ENCODE data around the gene LAPTM4A.
"Not testable (repeated sequence)": the region's sequence is repeated elsewhere in the genome, so short reads cannot be mapped to it uniquely, and the experiment has no call there.

LAPTM4A gene

GRCh38 chr2:20077411-20077940, 26.0 kb upstream of the LAPTM4A start:
- no peak for TF ChIP-seq CTCF (IDR thresholded peaks at IDR 0.05; ENCODE audit: control extremely low read depth, extremely low read depth, low read depth, missing control alignments)
- ChIA-PET POLR2A (no interaction called here), CTCF (interaction anchor here (1.2 to 2.0 kb wide), 7 partner anchors 9 to 148 kb away, joined by 3 to 15 read pairs (median 7); partner anchors contain the start of gene SDC1)
- no peak for DNase-seq (ENCODE audit: extremely low spot score)

- no peak for TF ChIP-seq CTCF (IDR thresholded peaks at IDR 0.05; ENCODE audit: control extremely low read depth, extremely low read depth, low read depth, missing control alignments)
- POLR2A ChIA-PET: no interaction called here
- CTCF ChIA-PET: interaction anchor here (2.0 kb wide), 2 partner anchors 13 to 122 kb away, joined by 7 to 8 read pairs; no protein-coding TSS in a partner anchor
- no peak for DNase-seq (ENCODE audit: extremely low spot score)
Measured at GRCh38 chr2:20076757-20077156, 25.3 kb upstream of the LAPTM4A start.

- ChIA-PET POLR2A (no interaction called here), CTCF (no interaction called here)
- DNase-seq (ENCODE audit: extremely low spot score): no peak
- TF ChIP-seq CTCF (IDR thresholded peaks at IDR 0.05; ENCODE audit: control extremely low read depth, extremely low read depth, low read depth, missing control alignments): no peak
Measured at GRCh38 chr2:20074901-20075300, 23.5 kb upstream of the LAPTM4A start.

GRCh38 chr2:20074046-20074648, 22.7 kb upstream of the LAPTM4A start:
- CTCF ChIA-PET: interaction anchor here (1.0 kb wide), 1 partner anchor 21 kb away, joined by 3 read pairs; no protein-coding TSS in a partner anchor
- POLR2A ChIA-PET; DNase-seq (ENCODE audit: extremely low spot score): not testable (repeated sequence)

- no peak for TF ChIP-seq CTCF (IDR thresholded peaks at IDR 0.05; ENCODE audit: control extremely low read depth, extremely low read depth, low read depth, missing control alignments)
- ChIA-PET CTCF (interaction anchor here (1.0 kb wide), 1 partner anchor 21 kb away, joined by 3 read pairs; no protein-coding TSS in a partner anchor), POLR2A (no interaction called here)
- DNase-seq (ENCODE audit: extremely low spot score): no peak
Measured at GRCh38 chr2:20073460-20073859, 22.0 kb upstream of the LAPTM4A start.

- ChIA-PET CTCF (no interaction called here), POLR2A (no interaction called here)
- no peak for DNase-seq (ENCODE audit: extremely low spot score)
- no peak for TF ChIP-seq CTCF (IDR thresholded peaks at IDR 0.05; ENCODE audit: control extremely low read depth, extremely low read depth, low read depth, missing control alignments)
Measured at GRCh38 chr2:20072436-20073158, 21.2 kb upstream of the LAPTM4A start.
